HEK293 (cell line): ENCODE measurements around the gene SLC26A8.

Source experiments
- CTCF ChIP-seq: fragments of 450-650 bp; formaldehyde crosslinking; IDR thresholded peaks from 2 replicates; pipeline ENCODE4 v1.5.1; 2016; ENCODE audit warnings: missing biosample characterization, missing genetic modification characterization
- PATZ1 ChIP-seq: fragments of 450-650 bp; formaldehyde crosslinking; IDR thresholded peaks from 2 replicates; pipeline ENCODE4 v1.5.1; 2016; ENCODE audit warnings: missing biosample characterization, missing genetic modification characterization
- TCF7L2 ChIP-seq: IDR thresholded peaks from 2 replicates; pipeline ENCODE4 v1.6.1; 2011; ENCODE audit warnings: low read depth, mild to moderate bottlenecking, inconsistent platforms, low read length, moderate library complexity, borderline replicate concordance
- TRIM28 ChIP-seq: IDR thresholded peaks from 2 replicates; pipeline ENCODE4 v1.6.1; 2011; ENCODE audit warnings: low read length, control low read depth, borderline replicate concordance
- ZIC2 ChIP-seq: fragments of 450-650 bp; formaldehyde crosslinking; IDR thresholded peaks from 2 replicates; pipeline ENCODE4 v1.5.1; 2016; ENCODE audit warnings: missing biosample characterization, missing genetic modification characterization
- ZNF140 ChIP-seq: fragments of 450-650 bp; formaldehyde crosslinking; IDR thresholded peaks from 2 replicates; pipeline ENCODE4 v1.5.1; 2016; ENCODE audit warnings: missing biosample characterization, missing genetic modification characterization
- ZNF548 ChIP-seq: fragments of 450-650 bp; formaldehyde crosslinking; IDR thresholded peaks from 2 replicates; pipeline ENCODE4 v1.5.1; 2016; ENCODE audit warnings: missing biosample characterization, missing genetic modification characterization
- ZNF629 ChIP-seq: fragments of 450-650 bp; formaldehyde crosslinking; IDR thresholded peaks from 2 replicates; pipeline ENCODE4 v1.5.1; 2017; ENCODE audit warnings: missing biosample characterization, missing genetic modification characterization
- ZNF654 ChIP-seq: fragments of 450-650 bp; formaldehyde crosslinking; IDR thresholded peaks from 2 replicates; pipeline ENCODE4 v1.5.1; 2016; ENCODE audit warnings: low read depth, missing biosample characterization, missing genetic modification characterization

- TF ChIP-seq ZNF548 (tag by site-specific recombination) (no peak), CTCF (tag by site-specific recombination) (no peak), TCF7L2 (no peak), TRIM28 (no peak), ZNF140 (tag by site-specific recombination) (no peak), ZIC2 (tag by site-specific recombination) (no peak), ZNF654 (tag by site-specific recombination) (no peak), ZNF629 (no peak), PATZ1 (no peak)
Measured at GRCh38 chr6:35960187-35960586, 64.3 kb downstream of the SLC26A8 start.
